Measurements from ENCODE around the gene TRIP13.
A peak's percentile ranks its signal among the peaks of the same experiment; 100 is the strongest.

Gene TRIP13

DNA sequence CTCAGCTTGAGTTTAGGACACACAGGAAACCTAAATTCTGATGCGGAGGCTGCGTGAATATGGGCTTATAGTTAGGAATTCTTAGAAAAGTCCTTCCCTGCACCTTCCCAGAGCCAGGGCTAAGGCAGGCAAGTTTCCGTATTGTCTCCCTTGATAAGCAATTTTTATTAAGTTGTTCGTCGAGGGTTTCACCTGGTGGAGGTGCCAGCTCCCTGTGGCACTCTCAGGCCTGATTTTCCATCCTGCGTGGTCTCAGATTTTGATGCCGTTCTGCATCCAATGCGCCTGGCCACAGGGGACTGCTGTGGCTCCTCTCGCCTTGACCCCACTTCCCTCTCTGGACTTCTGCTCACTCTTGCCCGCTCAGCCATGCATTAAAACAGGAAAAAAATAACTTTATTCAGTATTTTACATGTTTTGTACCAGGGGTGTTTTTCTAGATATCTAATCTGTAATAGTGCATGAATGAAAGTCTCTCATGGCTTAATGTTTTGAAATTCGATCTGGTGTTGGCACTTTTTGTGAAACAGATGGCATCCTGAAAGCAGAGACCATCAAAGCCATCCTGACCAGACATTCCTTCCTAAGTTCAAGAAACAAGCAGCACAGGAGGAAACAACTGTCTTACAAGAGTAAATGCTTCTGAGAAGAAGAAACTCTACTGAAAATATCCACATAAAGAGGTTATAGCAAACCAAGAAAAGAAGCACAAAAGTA, 50.7 kb downstream of the TRIP13 start:
- DNase-seq, result peak; percentile 1

- no peak for DNase-seq
These were observed 51.4 kb downstream of the TRIP13 start for GRCh38 chr5:943918-944620.

- DNase-seq, result no peak
These were observed 51.9 kb downstream of the TRIP13 start for GRCh38 chr5:944621-944927.

- DNase-seq, result peak; percentile 3
These were observed 52.5 kb downstream of the TRIP13 start for GRCh38 chr5:944992-945685.

GRCh38 chr5:945691-946551, 53.2 kb downstream of the TRIP13 start:
- peak; percentile 1 for DNase-seq

DNA sequence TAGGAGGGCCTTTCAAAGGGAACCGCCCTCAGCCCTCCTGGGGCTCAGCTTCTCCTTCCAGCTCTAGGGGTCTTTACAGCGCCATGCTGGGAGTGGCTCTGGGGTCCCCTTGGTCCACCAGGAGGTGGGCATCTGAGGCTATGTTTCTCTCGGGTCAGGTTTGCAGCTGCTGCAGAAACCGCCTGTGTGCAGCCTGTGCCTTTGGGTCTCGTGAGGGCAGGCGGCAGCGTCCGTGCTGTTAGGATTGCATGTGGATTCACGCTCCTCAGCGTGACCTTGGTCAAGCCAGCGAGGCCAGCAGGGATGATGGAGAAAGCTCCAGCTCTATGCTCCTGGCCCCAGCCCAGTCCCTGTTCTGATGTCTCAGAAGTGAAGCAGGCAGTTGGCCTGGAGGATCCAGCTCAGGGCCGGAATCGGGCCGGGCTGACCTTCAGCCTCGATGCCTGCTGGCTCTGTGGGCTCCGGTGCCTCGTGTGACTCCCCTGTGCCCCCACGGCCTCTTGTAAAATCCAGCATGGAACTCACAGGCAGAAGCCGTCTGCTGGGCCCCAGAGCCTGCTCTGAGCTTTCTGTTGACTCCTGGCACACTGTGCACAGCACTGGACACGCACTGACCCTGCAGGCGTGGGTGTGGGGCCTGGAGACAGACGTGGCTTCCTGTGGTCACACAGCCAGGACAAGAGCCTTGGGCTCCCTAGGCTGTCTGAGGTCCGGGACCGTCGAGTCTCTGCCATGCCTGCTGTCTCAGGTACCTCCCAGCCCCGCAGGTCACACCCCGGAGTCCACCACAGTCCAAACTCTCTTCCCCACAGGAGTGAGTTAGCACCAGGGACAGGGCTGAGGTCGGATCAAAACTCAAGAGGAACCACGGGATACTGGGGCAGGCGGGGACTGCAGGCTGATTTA, 54.3 kb downstream of the TRIP13 start:
- DNase-seq, result peak; percentile 5

GRCh38 chr5:947626-948471, 55.2 kb downstream of the TRIP13 start:
- DNase-seq, result no peak

DNA sequence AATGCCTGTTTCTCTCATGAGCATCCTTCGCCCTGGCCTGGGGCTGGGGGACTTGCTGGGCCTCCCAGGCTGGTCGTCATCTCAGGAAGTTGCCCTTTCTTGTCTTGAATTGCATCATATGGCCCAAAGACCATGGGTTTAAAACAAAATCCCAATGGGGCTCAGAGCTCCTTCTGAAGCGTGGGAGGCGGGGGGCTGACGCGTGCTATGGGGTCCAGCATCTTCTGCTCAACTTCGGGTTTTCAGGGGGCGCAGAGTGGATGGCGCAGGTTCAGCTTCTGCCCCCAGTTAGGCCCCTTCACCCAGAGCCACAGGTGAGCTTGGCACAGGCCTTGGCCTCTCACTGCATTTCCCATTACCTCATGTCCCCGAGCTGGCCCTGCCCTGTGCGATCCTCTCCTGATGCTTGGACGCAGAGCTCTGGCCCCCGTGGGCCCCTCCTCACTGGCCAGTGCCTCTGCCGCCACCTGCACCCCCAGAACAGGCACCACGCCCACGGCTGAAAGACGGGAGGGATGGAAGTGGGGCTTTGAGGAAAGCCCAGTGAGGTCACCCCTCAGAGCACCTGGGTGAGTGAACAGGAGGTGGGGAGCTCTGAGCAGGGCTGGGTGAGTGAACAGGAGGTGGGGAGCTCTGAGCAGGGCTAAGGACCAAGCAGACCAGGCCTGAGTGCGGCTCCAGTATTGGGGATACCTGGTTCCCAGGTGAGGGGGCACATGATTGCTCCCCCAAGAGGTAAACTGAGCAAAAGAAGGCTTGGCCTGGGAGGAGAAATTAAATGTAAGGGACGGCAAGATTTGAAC, 56.0 kb downstream of the TRIP13 start:
- DNase-seq, result no peak

- DNase-seq, result no peak
These were observed 56.5 kb downstream of the TRIP13 start for GRCh38 chr5:949275-949543.

- DNase-seq, result no peak
These were observed 57.3 kb downstream of the TRIP13 start for GRCh38 chr5:949815-950560.

DNA sequence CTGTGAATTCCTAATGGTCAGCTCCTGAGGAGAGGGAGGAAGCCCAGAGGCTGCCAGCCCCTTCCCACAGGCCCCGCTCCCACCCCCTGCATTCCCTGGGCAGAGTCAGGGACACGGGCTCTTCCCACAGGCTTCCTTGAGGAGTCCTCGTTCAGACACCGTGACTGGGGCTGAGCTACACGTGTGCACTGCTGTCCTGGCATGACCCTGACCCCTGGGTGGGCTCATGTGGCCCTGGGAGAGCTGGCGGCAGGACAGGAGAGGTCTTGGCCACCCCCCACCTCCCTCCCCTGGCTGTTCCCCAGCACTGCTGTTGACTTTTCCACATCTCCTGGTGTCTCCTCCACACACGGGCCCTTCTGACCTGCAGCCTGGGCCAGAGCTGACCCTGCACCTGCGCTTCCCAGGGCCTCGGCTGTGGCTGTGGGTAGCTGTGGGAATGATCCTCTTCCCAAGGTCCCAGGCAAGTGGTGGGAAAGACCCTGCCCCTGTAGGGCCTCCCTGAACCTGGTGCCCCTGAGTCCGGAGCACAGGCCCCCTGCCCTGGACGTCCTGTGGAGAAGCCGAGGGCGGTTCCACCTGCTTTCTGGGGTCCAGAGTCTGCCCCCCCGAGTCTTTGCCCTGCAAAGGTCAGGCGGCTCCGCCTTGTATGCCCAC, 59.4 kb downstream of the TRIP13 start:
- DNase-seq, result no peak

GRCh38 chr5:952597-953271, 60.0 kb downstream of the TRIP13 start:
- no peak for DNase-seq

- DNase-seq, result no peak
These were observed 61.1 kb downstream of the TRIP13 start for GRCh38 chr5:953535-954449.

- DNase-seq, result no peak
These were observed 63.4 kb downstream of the TRIP13 start for GRCh38 chr5:955886-956761.

- no peak for DNase-seq
These were observed 64.5 kb downstream of the TRIP13 start for GRCh38 chr5:956941-957747.

All from activated CD4-positive, alpha-beta T cell treated with anti-CD3 and anti-CD28 coated beads for 1 hour (primary cell).